Mammary epithelial cell (primary cell): ENCODE measurements around the gene DHX40.

Source experiments
- CTCF ChIP-seq, 2 donors: IDR thresholded peaks in 1 of 2; conservative IDR thresholded peaks in 1 of 2; 2 replicates each; pipeline ENCODE4 v1.5.1; 2011 to 2012; ENCODE audit warnings: inconsistent platforms in 2 of 2, low read length in 2 of 2, mild to moderate bottlenecking in 2 of 2, control low read depth in 1 of 2, low read depth in 1 of 2; ENCODE audit not compliant: insufficient read depth in 1 of 2; ENCODE audit errors: extremely low read depth in 1 of 2
- EZH2 ChIP-seq: IDR thresholded peaks from 2 replicates; pipeline ENCODE4 v1.6.1; 2012; ENCODE audit warnings: low read length, inconsistent platforms, borderline replicate concordance

GRCh38 chr17:59651346-59651745, 85.9 kb downstream of the DHX40 start:
- TF ChIP-seq CTCF (conservative IDR thresholded peaks at IDR 0.05 in 1 of 2, IDR thresholded peaks at IDR 0.05 in 1 of 2; ENCODE audit: extremely low read depth in 1 of 2, insufficient read depth in 1 of 2, low read depth in 1 of 2, low read length in 2 of 2) (no peak), EZH2 (no peak)
